Neural cell (in vitro differentiated cells): ENCODE measurements around the gene NEDD4L.

ENCODE experiments used
- EP300 ChIP-seq: fragments of 450-650 bp; conservative IDR thresholded peaks from 2 replicates; pipeline ENCODE4 v1.6.1; 2014; ENCODE audit warnings: antibody characterized with exemption, mild to moderate bottlenecking, moderate library complexity; ENCODE audit not compliant: poor library complexity, severe bottlenecking
- EZH2 ChIP-seq: fragments of 200-600, 300-800 bp; shearing (Covaris generic), sonication (generic); IDR thresholded peaks from 2 replicates; pipeline ENCODE4 v1.6.1; 2014; ENCODE audit warnings: antibody characterized with exemption, low read length, borderline replicate concordance, mild to moderate bottlenecking; ENCODE audit not compliant: insufficient read depth, poor library complexity, severe bottlenecking
- SMC3 ChIP-seq: fragments of 450-650 bp; conservative IDR thresholded peaks from 2 replicates; pipeline ENCODE4 v1.6.1; 2014; ENCODE audit warnings: antibody characterized with exemption, mild to moderate bottlenecking, moderate library complexity; ENCODE audit not compliant: poor library complexity
- TF ChIP-seq, protein P1 (sequence below): fragments of 450-650 bp; IDR thresholded peaks from 2 replicates; pipeline ENCODE4 v1.5.1; 2014; ENCODE audit warnings: antibody characterized with exemption, mild to moderate bottlenecking, moderate library complexity; ENCODE audit not compliant: poor library complexity, severe bottlenecking
- TF ChIP-seq, protein P2 (sequence below): IDR thresholded peaks from 2 replicates; pipeline ENCODE4 v1.6.1; 2012; ENCODE audit warnings: borderline replicate concordance

DNA sequence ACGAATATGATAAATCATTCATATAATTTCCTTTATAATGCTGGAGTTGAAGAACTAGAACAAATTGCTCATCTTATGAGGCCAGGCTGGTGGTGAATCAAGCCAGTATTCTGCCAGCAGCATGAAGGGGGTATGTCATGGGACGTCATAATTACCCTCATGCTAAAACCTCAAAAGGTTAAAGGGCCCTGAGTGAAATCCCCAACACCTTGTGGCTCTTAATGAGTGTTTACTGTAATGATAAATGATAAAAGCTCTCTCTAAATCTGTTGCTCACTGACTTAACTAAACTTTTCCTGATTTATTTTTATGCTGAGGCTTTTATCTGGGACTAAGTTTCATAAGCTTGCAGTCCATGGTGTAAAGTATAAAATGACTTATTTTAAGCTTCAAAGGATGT, 18.3 kb upstream of the NEDD4L start:
- TF ChIP-seq, protein P1, sequence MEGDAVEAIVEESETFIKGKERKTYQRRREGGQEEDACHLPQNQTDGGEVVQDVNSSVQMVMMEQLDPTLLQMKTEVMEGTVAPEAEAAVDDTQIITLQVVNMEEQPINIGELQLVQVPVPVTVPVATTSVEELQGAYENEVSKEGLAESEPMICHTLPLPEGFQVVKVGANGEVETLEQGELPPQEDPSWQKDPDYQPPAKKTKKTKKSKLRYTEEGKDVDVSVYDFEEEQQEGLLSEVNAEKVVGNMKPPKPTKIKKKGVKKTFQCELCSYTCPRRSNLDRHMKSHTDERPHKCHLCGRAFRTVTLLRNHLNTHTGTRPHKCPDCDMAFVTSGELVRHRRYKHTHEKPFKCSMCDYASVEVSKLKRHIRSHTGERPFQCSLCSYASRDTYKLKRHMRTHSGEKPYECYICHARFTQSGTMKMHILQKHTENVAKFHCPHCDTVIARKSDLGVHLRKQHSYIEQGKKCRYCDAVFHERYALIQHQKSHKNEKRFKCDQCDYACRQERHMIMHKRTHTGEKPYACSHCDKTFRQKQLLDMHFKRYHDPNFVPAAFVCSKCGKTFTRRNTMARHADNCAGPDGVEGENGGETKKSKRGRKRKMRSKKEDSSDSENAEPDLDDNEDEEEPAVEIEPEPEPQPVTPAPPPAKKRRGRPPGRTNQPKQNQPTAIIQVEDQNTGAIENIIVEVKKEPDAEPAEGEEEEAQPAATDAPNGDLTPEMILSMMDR = no peak
- TF ChIP-seq SMC3 (no peak), EP300 (no peak), EZH2 (no peak)
- TF ChIP-seq, protein P2, sequence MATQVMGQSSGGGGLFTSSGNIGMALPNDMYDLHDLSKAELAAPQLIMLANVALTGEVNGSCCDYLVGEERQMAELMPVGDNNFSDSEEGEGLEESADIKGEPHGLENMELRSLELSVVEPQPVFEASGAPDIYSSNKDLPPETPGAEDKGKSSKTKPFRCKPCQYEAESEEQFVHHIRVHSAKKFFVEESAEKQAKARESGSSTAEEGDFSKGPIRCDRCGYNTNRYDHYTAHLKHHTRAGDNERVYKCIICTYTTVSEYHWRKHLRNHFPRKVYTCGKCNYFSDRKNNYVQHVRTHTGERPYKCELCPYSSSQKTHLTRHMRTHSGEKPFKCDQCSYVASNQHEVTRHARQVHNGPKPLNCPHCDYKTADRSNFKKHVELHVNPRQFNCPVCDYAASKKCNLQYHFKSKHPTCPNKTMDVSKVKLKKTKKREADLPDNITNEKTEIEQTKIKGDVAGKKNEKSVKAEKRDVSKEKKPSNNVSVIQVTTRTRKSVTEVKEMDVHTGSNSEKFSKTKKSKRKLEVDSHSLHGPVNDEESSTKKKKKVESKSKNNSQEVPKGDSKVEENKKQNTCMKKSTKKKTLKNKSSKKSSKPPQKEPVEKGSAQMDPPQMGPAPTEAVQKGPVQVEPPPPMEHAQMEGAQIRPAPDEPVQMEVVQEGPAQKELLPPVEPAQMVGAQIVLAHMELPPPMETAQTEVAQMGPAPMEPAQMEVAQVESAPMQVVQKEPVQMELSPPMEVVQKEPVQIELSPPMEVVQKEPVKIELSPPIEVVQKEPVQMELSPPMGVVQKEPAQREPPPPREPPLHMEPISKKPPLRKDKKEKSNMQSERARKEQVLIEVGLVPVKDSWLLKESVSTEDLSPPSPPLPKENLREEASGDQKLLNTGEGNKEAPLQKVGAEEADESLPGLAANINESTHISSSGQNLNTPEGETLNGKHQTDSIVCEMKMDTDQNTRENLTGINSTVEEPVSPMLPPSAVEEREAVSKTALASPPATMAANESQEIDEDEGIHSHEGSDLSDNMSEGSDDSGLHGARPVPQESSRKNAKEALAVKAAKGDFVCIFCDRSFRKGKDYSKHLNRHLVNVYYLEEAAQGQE = no peak
